Tibial artery (tissue), 4 donors: ENCODE data around the gene GSTA4.

ENCODE experiments used
- DNase-seq, 2 donors: peaks; one replicate each; pipeline ENCODE4 v3.0.0-alpha.2; 2019
- H3K27ac ChIP-seq, 2 donors: fragments of 200-600 bp; sonication (generic) in 1 of 2; 1 replicate in 1 of 2; 2 replicates in 1 of 2; pipeline ENCODE4 v1.5.1; 2018 to 2019; ENCODE audit warnings: mild to moderate bottlenecking in 1 of 2
- H3K27me3 ChIP-seq, 2 donors: fragments of 200-600 bp; sonication (generic) in 1 of 2; one replicate each; pipeline versions ENCODE4 v1.5.1 to v1.6.0; 2016 to 2019
- H3K36me3 ChIP-seq, 3 donors: fragments of 200-600 bp; sonication (generic) in 2 of 3; one replicate each; pipeline ENCODE4 v1.5.1; 2016 to 2019; ENCODE audit warnings: mild to moderate bottlenecking in 2 of 3
- H3K4me1 ChIP-seq, 4 donors: fragments of 200-600 bp; sonication (generic) in 2 of 4; 1 replicate in 3 of 4; 2 replicates in 1 of 4; pipeline ENCODE4 v1.5.1; 2016 to 2019
- H3K4me3 ChIP-seq, 2 donors: fragments of 200-600 bp; sonication (generic) in 1 of 2; 1 replicate in 1 of 2; 2 replicates in 1 of 2; pipeline ENCODE4 v1.5.1; 2018 to 2019; ENCODE audit warnings: mild to moderate bottlenecking in 2 of 2
- H3K9me3 ChIP-seq, 3 donors: fragments of 200-600 bp; sonication (generic) in 1 of 3; one replicate each; pipeline ENCODE4 v1.5.1; 2016 to 2019
- intact Hi-C: fragments of 100-400 bp; cut with DNase I; formaldehyde crosslinking; loops from one replicate; pipeline ENCODE4 v1.15.0; 2023; ENCODE audit warnings: low total_unique reads
- TF ChIP-seq, protein P1 (sequence below), 2 experiments: fragments of 200-600 bp in 1 of 2; fragments of 450-650 bp in 1 of 2; IDR thresholded peaks; one replicate each; pipeline ENCODE4 v1.5.1; 2017 to 2019; ENCODE audit warnings: antibody characterized with exemption in 2 of 2, mild to moderate bottlenecking in 1 of 2, moderate library complexity in 1 of 2

Gene GSTA4

DNA sequence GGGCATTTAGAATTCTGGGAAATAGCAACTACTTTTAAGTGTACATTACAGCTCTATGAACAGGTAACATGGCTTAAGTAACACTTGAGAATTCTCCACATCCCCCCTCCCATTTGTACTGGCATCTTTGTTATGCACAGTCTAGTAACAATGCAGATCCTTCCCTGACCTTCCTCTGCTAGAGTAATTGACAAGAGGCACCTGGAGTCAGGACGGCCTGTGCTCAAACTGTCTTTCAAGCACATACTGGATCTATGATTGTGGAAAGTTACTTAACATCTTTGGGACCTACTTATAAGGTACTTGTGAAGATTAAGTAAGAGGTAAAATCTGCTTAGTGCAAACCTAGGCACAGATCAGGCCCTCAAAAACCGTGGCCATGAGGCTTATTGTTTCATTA lies 63.7 kb downstream of the GSTA4 start:
- no peaks in the 10 kb centered on the region for H3K27me3 ChIP-seq
- no peaks in the 10 kb centered on the region for H3K9me3 ChIP-seq
- no peaks in the 10 kb centered on the region for H3K4me1 ChIP-seq
- no peaks in the 10 kb centered on the region for H3K36me3 ChIP-seq
- intact Hi-C loops, result no loop called here
- no peak for DNase-seq
- no peak overlapping the region for H3K27ac ChIP-seq
- H3K4me3 ChIP-seq, result no peak overlapping the region
- TF ChIP-seq, protein P1, sequence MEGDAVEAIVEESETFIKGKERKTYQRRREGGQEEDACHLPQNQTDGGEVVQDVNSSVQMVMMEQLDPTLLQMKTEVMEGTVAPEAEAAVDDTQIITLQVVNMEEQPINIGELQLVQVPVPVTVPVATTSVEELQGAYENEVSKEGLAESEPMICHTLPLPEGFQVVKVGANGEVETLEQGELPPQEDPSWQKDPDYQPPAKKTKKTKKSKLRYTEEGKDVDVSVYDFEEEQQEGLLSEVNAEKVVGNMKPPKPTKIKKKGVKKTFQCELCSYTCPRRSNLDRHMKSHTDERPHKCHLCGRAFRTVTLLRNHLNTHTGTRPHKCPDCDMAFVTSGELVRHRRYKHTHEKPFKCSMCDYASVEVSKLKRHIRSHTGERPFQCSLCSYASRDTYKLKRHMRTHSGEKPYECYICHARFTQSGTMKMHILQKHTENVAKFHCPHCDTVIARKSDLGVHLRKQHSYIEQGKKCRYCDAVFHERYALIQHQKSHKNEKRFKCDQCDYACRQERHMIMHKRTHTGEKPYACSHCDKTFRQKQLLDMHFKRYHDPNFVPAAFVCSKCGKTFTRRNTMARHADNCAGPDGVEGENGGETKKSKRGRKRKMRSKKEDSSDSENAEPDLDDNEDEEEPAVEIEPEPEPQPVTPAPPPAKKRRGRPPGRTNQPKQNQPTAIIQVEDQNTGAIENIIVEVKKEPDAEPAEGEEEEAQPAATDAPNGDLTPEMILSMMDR (IDR thresholded peaks at IDR 0.05), result no peak

DNA sequence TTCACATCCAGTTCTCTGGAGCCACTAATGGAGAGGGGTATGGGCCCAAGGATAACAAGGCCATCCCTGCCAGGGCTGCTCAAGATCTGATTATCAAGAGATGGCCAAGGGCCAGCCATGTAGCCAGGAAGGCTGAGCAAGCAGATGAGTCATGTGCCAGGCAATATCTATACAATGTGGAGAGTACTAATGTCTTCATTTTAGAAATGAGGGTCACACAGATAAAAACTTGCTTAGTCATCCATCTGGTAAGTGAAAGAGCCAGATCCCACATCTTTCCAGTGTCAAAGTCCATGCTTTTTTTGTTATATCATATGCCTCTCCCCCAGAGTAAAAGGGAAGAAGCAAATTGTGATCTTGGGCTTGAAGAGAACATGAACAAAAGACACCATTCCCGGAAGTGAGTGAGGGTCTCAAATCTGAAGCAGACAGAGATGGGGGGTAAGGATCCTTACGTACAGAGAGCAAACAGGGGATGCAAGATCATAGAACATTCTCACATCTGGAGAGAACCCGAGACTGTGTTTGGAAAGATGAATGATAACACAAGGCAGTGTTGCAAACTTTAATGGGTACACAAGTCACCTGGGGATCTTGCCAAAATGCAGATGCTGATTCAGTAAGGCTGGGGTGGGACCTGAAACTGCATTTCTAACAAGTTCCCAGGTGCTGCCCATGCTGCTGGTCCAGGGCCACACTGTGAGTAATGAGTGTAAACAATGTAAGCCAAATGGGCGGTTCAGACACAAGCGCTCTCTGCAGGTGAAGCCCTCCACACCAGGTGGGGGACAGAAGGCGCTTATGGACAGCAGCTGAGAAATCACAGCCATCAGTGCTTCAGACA lies 65.5 kb downstream of the GSTA4 start:
- intact Hi-C loops, result loop anchor here (10.0 kb wide), 1 partner anchor 1165 kb away; no protein-coding TSS in a partner anchor
- Histone ChIP-seq H3K4me1 (no peaks in the 10 kb centered on the region), H3K27me3 (no peaks in the 10 kb centered on the region), H3K27ac (no peak overlapping the region), H3K9me3 (no peaks in the 10 kb centered on the region), H3K36me3 (no peaks in the 10 kb centered on the region), H3K4me3 (no peak overlapping the region)
- DNase-seq, result no peak
- TF ChIP-seq, protein P1 (IDR thresholded peaks at IDR 0.05), result no peak
